ENCODE measurements around the gene SGPP1. TPM values are rescaled to one million over a fixed set of nuclear protein-coding genes. Genes with fewer than 3 reads are reported as not detected.
"Not testable (repeated sequence)": the region's sequence is repeated elsewhere in the genome, so short reads cannot be mapped to it uniquely, and the experiment has no call there.

The SGPP1 gene
- 12.5 and 15.0 TPM in 2 replicates for total RNA-seq (2014; rRNA removed; shearing (Covaris generic))

DNA sequence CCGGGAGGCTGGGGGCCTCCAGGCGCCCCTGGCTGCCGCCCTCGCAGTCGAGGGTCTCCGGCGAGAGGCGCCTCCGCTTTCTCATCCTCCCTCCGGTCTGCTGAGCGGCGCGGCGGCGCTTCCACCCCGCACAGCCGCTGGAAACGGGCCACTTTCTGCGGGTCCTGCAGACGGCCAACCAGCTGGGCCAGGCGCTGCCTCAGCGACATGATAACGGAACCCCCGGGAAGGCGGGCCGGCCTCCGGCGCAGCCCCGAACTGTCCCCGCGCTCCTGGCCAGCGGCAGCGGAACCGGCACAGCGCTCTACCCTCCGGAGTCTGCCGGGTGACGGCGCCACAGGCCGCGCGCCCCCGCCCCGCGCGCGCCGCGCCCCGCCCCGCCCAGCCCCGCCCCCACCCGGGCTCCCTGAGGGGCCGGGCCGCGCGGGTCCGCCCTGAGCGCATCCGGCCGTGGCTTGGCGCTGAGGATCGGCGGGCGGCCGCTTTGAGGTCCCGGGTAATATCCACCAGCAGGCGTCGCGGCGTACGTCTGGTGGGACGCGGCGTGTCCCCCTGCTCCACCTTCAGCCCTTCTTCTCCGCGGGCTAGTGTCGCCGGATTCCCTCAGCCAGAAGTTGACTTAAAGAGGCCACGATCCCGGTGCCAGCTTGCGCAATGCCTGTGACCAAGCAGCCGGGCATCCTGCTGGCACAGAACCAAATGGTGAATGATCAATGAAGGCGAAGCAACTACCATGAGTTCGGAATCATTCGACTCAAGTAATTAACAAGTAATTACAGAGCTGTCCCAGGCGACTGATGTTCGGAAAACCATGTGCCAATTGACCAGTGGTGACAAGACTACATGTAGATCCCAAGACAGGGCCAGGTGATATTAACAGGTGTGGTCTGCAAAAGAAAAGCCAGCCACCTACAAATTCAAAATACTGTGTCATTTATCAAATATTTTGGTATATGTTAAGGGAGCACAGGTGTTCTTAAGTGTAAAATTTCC is at the start of gene SGPP1:
TSS of gene SGPP1 (minus strand) at position 330 of the 993 bp plus-strand sequence. CDS start at position 209, 121 bp downstream.
- Histone ChIP-seq H3K27me3 (ENCODE audit: control insufficient read depth, insufficient read depth, low read length) (peaks cover 17% of the 10 kb centered on the region), H3K36me3 (replicated peaks; ENCODE audit: control insufficient read depth, insufficient read depth, low read length) (no peaks in the 10 kb centered on the region), H3K4me3 (ENCODE audit: insufficient read depth, low read depth, low read length) (peak within 1 kb of the TSS; percentile 87)
- DNase-seq: peak; percentile 95

- H3K27me3 ChIP-seq (ENCODE audit: control insufficient read depth, insufficient read depth, low read length): no peaks in the 10 kb centered on the region
- no peak overlapping the region for H3K4me3 ChIP-seq (ENCODE audit: insufficient read depth, low read depth, low read length)
- no peak for DNase-seq
- no peaks in the 10 kb centered on the region for H3K36me3 ChIP-seq (replicated peaks; ENCODE audit: control insufficient read depth, insufficient read depth, low read length)
Measured at GRCh38 chr14:63777024-63777423, 49.2 kb upstream of the SGPP1 start.

DNA sequence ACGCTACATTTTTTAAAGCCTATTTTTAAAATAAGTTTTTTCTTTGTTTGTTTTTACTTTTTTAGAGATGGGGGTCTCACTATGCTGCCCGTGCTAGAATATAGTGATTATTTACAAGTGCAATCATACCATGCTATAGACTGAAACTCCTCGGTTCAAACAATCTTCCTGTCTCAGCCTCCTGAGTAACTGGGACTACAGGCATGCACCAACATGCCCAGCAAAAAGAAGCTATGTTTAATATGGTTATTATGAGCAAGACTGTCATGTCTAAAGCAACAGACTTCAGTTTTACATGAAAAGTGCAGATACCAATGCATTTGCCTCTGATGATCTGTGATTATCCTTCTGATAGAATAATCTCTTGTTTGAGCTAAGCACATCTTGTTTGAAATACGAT is 45.6 kb upstream of the SGPP1 start:
- no peak overlapping the region for H3K4me3 ChIP-seq (ENCODE audit: insufficient read depth, low read depth, low read length)
- H3K27me3 ChIP-seq (ENCODE audit: control insufficient read depth, insufficient read depth, low read length): no peaks in the 10 kb centered on the region
- no peak for DNase-seq
- no peaks in the 10 kb centered on the region for H3K36me3 ChIP-seq (replicated peaks; ENCODE audit: control insufficient read depth, insufficient read depth, low read length)

GRCh38 chr14:63770187-63770807 is 42.4 kb upstream of the SGPP1 start:
- Histone ChIP-seq H3K4me3 (ENCODE audit: insufficient read depth, low read depth, low read length) (no peak overlapping the region), H3K36me3 (replicated peaks; ENCODE audit: control insufficient read depth, insufficient read depth, low read length) (no peaks in the 10 kb centered on the region), H3K27me3 (ENCODE audit: control insufficient read depth, insufficient read depth, low read length) (no peaks in the 10 kb centered on the region)
- DNase-seq: peak; percentile 57

DNA sequence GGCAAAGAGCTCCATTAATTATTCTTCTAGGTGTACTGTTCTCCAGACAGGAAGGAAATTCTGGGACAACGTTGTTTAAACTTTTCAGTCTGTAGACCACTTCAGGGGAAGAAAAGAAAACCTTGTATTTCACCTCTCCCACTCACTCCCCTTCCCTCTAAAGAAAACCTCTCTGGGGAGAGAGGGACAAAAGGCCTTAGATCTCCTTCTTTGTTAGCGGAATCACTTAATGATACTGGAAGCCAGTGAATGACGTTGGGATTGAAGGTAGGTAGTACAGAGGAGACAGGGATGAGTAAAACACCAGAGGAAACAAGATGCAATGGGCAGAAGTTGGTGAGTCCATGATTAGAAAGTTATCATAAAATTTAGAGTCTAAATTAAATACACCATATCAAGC is 38.7 kb upstream of the SGPP1 start:
- no peak for DNase-seq
- no peak overlapping the region for H3K4me3 ChIP-seq (ENCODE audit: insufficient read depth, low read depth, low read length)
- no peaks in the 10 kb centered on the region for H3K36me3 ChIP-seq (replicated peaks; ENCODE audit: control insufficient read depth, insufficient read depth, low read length)
- no peaks in the 10 kb centered on the region for H3K27me3 ChIP-seq (ENCODE audit: control insufficient read depth, insufficient read depth, low read length)

GRCh38 chr14:63764620-63765139 is 36.8 kb upstream of the SGPP1 start:
- Histone ChIP-seq H3K4me3 (ENCODE audit: insufficient read depth, low read depth, low read length) (no peak overlapping the region), H3K36me3 (replicated peaks; ENCODE audit: control insufficient read depth, insufficient read depth, low read length) (no peaks in the 10 kb centered on the region), H3K27me3 (ENCODE audit: control insufficient read depth, insufficient read depth, low read length) (no peaks in the 10 kb centered on the region)
- no peak for DNase-seq

DNA sequence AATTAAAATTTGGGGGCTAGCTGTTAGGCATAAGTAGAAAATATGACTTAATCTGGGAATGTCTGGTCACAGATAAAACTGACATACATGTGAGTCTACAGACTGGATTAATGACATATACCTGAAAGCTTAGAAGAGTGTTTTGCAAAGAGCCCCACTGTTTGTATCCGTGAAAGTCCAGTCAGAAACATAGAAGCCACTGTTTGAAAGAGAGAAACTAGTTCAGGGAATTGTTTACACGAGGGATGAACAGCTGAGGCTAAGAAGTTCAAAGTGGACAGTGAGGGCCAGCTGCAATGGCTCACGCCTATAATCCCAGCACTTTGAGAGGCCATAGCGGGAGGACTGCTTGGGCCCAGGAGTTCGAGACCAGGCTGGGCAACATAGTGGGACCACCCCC is 36.2 kb upstream of the SGPP1 start:
- no peaks in the 10 kb centered on the region for H3K36me3 ChIP-seq (replicated peaks; ENCODE audit: control insufficient read depth, insufficient read depth, low read length)
- no peak for DNase-seq
- H3K4me3 ChIP-seq (ENCODE audit: insufficient read depth, low read depth, low read length): no peak overlapping the region
- H3K27me3 ChIP-seq (ENCODE audit: control insufficient read depth, insufficient read depth, low read length): no peaks in the 10 kb centered on the region

- Histone ChIP-seq H3K27me3 (ENCODE audit: control insufficient read depth, insufficient read depth, low read length) (no peaks in the 10 kb centered on the region), H3K4me3 (ENCODE audit: insufficient read depth, low read depth, low read length) (no peak overlapping the region), H3K36me3 (replicated peaks; ENCODE audit: control insufficient read depth, insufficient read depth, low read length) (no peaks in the 10 kb centered on the region)
- DNase-seq: peak; percentile 22
Measured at GRCh38 chr14:63761351-63762117, 33.7 kb upstream of the SGPP1 start.

DNA sequence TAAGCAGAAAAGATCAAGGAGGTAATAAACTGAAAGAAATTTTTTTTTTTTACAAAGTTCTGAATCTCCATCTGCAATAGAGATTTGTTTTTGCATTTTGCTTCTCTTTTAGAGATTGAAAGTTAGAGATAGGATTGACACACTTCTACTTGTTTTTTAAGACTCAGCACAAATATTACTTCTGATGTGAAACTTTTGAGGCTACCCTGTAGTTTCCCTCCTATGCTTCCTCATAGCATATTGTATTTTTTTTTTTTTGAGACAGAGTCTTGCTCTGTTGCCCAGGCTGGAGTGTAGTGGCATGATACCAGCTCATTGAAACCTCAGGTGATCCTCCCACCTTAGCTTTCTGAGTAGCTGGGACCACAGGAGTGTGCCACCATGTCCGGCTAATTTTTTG is 32.1 kb upstream of the SGPP1 start:
- no peak for DNase-seq
- H3K36me3 ChIP-seq (replicated peaks; ENCODE audit: control insufficient read depth, insufficient read depth, low read length): no peaks in the 10 kb centered on the region
- H3K27me3 ChIP-seq (ENCODE audit: control insufficient read depth, insufficient read depth, low read length): no peaks in the 10 kb centered on the region
- no peak overlapping the region for H3K4me3 ChIP-seq (ENCODE audit: insufficient read depth, low read depth, low read length)

- H3K27me3 ChIP-seq (ENCODE audit: control insufficient read depth, insufficient read depth, low read length): no peaks in the 10 kb centered on the region
- DNase-seq: no peak
- no peaks in the 10 kb centered on the region for H3K36me3 ChIP-seq (replicated peaks; ENCODE audit: control insufficient read depth, insufficient read depth, low read length)
- no peak overlapping the region for H3K4me3 ChIP-seq (ENCODE audit: insufficient read depth, low read depth, low read length)
Measured at GRCh38 chr14:63759456-63759855, 31.6 kb upstream of the SGPP1 start.

GRCh38 chr14:63757211-63757610 is 29.3 kb upstream of the SGPP1 start:
- Histone ChIP-seq H3K27me3 (ENCODE audit: control insufficient read depth, insufficient read depth, low read length) (no peaks in the 10 kb centered on the region), H3K4me3 (ENCODE audit: insufficient read depth, low read depth, low read length) (no peak overlapping the region), H3K36me3 (replicated peaks; ENCODE audit: control insufficient read depth, insufficient read depth, low read length) (no peaks in the 10 kb centered on the region)
- no peak for DNase-seq

DNA sequence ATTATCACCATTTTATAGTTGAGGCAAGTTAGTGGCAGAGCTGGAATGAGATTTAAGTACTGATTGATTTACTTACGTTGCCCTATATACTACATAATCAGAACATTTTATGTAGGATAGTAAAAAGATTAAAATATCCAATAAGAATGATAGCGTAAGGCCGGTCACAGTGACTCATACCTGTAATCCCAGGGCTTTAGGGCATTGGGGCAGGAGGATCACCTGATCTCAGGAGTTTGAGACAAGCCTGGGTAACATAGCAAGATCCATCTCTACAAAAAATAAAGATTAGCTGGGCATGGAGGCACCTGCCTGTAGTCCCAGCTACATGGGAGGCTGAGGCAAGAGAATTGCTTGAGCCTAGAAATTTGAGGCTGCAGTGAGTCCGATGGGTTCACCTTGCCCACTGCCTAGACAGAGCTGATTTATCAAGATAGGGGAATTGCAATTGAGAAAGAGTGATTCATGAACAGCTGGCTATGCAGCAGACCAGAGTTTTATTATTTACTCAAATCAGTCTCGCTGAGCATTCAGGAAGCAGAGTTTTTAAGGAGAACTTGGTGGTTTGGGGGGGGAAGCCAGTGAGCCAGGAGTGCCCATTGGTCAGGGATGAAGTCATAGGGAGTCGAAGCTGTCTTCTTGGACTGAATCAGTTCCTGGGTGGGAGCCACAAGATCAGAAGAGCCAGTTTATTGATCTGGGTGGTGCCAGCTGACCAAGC is 24.7 kb upstream of the SGPP1 start:
- Histone ChIP-seq H3K36me3 (replicated peaks; ENCODE audit: control insufficient read depth, insufficient read depth, low read length) (no peaks in the 10 kb centered on the region), H3K4me3 (ENCODE audit: insufficient read depth, low read depth, low read length) (no peak overlapping the region), H3K27me3 (ENCODE audit: control insufficient read depth, insufficient read depth, low read length) (no peaks in the 10 kb centered on the region)
- no peak for DNase-seq

- not testable (repeated sequence) for DNase-seq; H3K4me3 ChIP-seq (ENCODE audit: insufficient read depth, low read depth, low read length); H3K27me3 ChIP-seq (ENCODE audit: control insufficient read depth, insufficient read depth, low read length); H3K36me3 ChIP-seq (replicated peaks; ENCODE audit: control insufficient read depth, insufficient read depth, low read length)
Measured at GRCh38 chr14:63751076-63751475, 23.2 kb upstream of the SGPP1 start.

DNA sequence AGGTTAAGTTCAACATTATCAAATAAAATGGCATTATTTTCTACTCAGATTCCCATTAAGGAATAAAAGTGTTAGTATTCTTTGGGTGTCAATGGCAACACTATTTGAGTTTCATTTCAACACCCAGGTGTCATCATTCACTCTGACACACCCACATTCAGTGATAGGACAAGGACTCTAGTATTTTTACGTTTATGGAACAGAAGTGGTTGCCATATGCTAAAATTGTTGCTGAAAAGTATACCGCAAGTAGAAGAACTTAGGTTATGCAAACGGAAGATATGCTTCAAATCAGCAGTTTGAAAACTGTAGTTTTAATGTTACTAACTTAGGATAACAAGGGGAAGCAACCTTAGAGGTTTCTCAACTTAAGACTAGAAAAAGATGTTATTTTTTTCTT is 20.0 kb upstream of the SGPP1 start:
- no peaks in the 10 kb centered on the region for H3K36me3 ChIP-seq (replicated peaks; ENCODE audit: control insufficient read depth, insufficient read depth, low read length)
- H3K27me3 ChIP-seq (ENCODE audit: control insufficient read depth, insufficient read depth, low read length): no peaks in the 10 kb centered on the region
- no peak overlapping the region for H3K4me3 ChIP-seq (ENCODE audit: insufficient read depth, low read depth, low read length)
- DNase-seq: no peak

Measured in H7 (cell line).